GM12878 (cell line): ENCODE data around the gene TOX2. TPM values are rescaled to one million over a fixed set of nuclear protein-coding genes. Genes with fewer than 3 reads are reported as not detected.
A peak's percentile ranks its signal among the peaks of the same experiment; 100 is the strongest.

Source experiments
- ATAC-seq: fragments of 200-7000 bp; cut with Tn5 transposase; 3 replicates; pipeline ENCODE4 v1.9.1; 2020; ENCODE audit warnings: mild to moderate bottlenecking, moderate library complexity
- Bru-seq: library from RNA; stranded (reverse); fragments of 400-500 nt; gene quantifications from one replicate; lab custom pipeline; 2021; lab: Mats Ljungman, UMichigan
- BruChase-seq, 2 experiments: library from RNA; stranded (reverse); fragments of 400-500 nt; gene quantifications; one replicate each; lab custom pipeline; 2021; lab: Mats Ljungman, UMichigan
- BruUV-seq: library from RNA; stranded (reverse); fragments of 400-500 nt; replicated peaks from 2 replicates; lab custom pipeline; 2021; lab: Mats Ljungman, UMichigan
- CTCF ChIA-PET: fragments of 300-600 bp; sonication (Branson Sonifier 250); formaldehyde crosslinking; extraction: SDS; loops from one replicate; lab custom pipeline; 2021; ENCODE audit warnings: inconsistent platforms; lab: Yijun Ruan, JAX
- POLR2A ChIA-PET: fragments of 350-600 bp; formaldehyde crosslinking; extraction: SDS; loops from one replicate; lab custom pipeline; 2021; ENCODE audit warnings: inconsistent platforms; lab: Charles Lee
- RAD21 ChIA-PET: fragments of 300-600 bp; sonication (Branson Sonifier 250); formaldehyde crosslinking; loops from one replicate; lab custom pipeline; 2023; ENCODE audit warnings: antibody characterized with exemption; ENCODE audit not compliant: unreplicated experiment; lab: Charles Lee
- SMC1A ChIA-PET: fragments of 300-600 bp; sonication (Branson Sonifier 250); formaldehyde crosslinking; loops from one replicate; lab custom pipeline; 2023; ENCODE audit not compliant: unreplicated experiment, uncharacterized antibody; lab: Charles Lee
- DNase-seq: peaks from one replicate; pipeline ENCODE4 v3.0.0-alpha.2; 2011; ENCODE audit warnings: low read depth, low spot score
- FAIRE-seq: peaks from 3 replicates; lab custom pipeline; 2011; peaks lifted over from hg19 to GRCh38; lab: Jason Lieb, UNC
- H2AFZ ChIP-seq: 2 replicates; pipeline ENCODE4 v1.6.0; 2011; ENCODE audit warnings: low read depth, low read length, control low read depth; ENCODE audit not compliant: control insufficient read depth
- H3K27ac ChIP-seq: 2 replicates; pipeline ENCODE4 v1.5.1; 2011; ENCODE audit warnings: control low read depth; ENCODE audit not compliant: control insufficient read depth, insufficient read depth
- H3K27me3 ChIP-seq, 2 experiments: replicated peaks in 1 of 2; 2 replicates each; pipeline versions ENCODE4 v1.6.0 to v1.6.1; 2011; ENCODE audit warnings: low read length in 1 of 2; ENCODE audit not compliant: control insufficient read depth in 2 of 2, insufficient read depth in 2 of 2
- H3K36me3 ChIP-seq, 2 experiments: 2 replicates each; pipeline ENCODE4 v1.5.1; 2011; ENCODE audit warnings: low read length in 1 of 2; ENCODE audit not compliant: control insufficient read depth in 2 of 2, insufficient read depth in 2 of 2
- H3K4me1 ChIP-seq: 2 replicates; pipeline ENCODE4 v1.6.1; 2011; ENCODE audit warnings: mild to moderate bottlenecking, low read length, moderate library complexity, mixed read lengths; ENCODE audit not compliant: control insufficient read depth, insufficient read depth
- H3K4me2 ChIP-seq: 2 replicates; pipeline ENCODE4 v1.6.0; 2011; ENCODE audit warnings: control low read depth; ENCODE audit not compliant: control insufficient read depth, insufficient read depth
- H3K4me3 ChIP-seq: fragments of 200-600 bp; sonication (generic); 2 replicates; pipeline ENCODE4 v1.5.1; 2016
- H3K79me2 ChIP-seq: 2 replicates; pipeline ENCODE4 v1.6.0; 2011; ENCODE audit warnings: low read length; ENCODE audit not compliant: control insufficient read depth, insufficient read depth
- H3K9ac ChIP-seq: 2 replicates; pipeline ENCODE4 v1.8.0; 2011; ENCODE audit warnings: low read length, control low read depth, mixed read lengths; ENCODE audit not compliant: control insufficient read depth, insufficient read depth
- H3K9me3 ChIP-seq: replicated peaks from 3 replicates; pipeline ENCODE4 v1.5.1; 2011; ENCODE audit warnings: mild to moderate bottlenecking, low read length; ENCODE audit not compliant: control insufficient read depth, insufficient read depth
- H4K20me1 ChIP-seq: 2 replicates; pipeline ENCODE4 v1.6.0; 2011; ENCODE audit not compliant: control insufficient read depth, insufficient read depth
- BHLHE40 ChIP-seq, 2 experiments: fragments of 450-650 bp in 1 of 2; IDR thresholded peaks; 2 replicates each; pipeline ENCODE4 v1.6.1; 2011 to 2017; ENCODE audit warnings: low read depth in 2 of 2, borderline replicate concordance in 1 of 2, improper control_type of control experiment in 1 of 2, low read length in 1 of 2, mild to moderate bottlenecking in 1 of 2
- IKZF2 ChIP-seq, 2 experiments: fragments of 450-650 bp; IDR thresholded peaks; 2 replicates each; pipeline ENCODE4 v1.6.1; 2017; ENCODE audit warnings: mild to moderate bottlenecking in 2 of 2, moderate library complexity in 2 of 2
- KLF5 ChIP-seq: fragments of 450-650 bp; IDR thresholded peaks from 2 replicates; pipeline ENCODE4 v1.6.1; 2014; ENCODE audit warnings: mild to moderate bottlenecking; ENCODE audit not compliant: partially characterized antibody
- MLLT1 ChIP-seq: fragments of 450-650 bp; IDR thresholded peaks from 2 replicates; pipeline ENCODE4 v1.6.1; 2016; ENCODE audit warnings: mild to moderate bottlenecking
- MTA2 ChIP-seq: fragments of 450-650 bp; IDR thresholded peaks from 2 replicates; pipeline ENCODE4 v1.6.1; 2016; ENCODE audit warnings: low read depth, mild to moderate bottlenecking, moderate library complexity
- MYB ChIP-seq: fragments of 150-350 bp; IDR thresholded peaks from 2 replicates; pipeline ENCODE4 v1.6.1; 2014; ENCODE audit warnings: mild to moderate bottlenecking, low read depth, low read length, borderline replicate concordance
- RCOR1 ChIP-seq: conservative IDR thresholded peaks from 2 replicates; pipeline ENCODE4 v1.6.1; 2012; ENCODE audit warnings: low read depth, low read length, improper control_type of control experiment
- SMAD1 ChIP-seq: fragments of 450-650 bp; IDR thresholded peaks from 2 replicates; pipeline ENCODE4 v1.6.1; 2018; ENCODE audit warnings: mild to moderate bottlenecking, low read depth; ENCODE audit not compliant: partially characterized antibody
- WGBS: methylation state at CpG from one replicate; pipeline ENCODE4 v1.1.6; 2016; ENCODE audit warnings: low lambda C conversion rate; ENCODE audit not compliant: insufficient replicate concordance, insufficient coverage; ENCODE audit errors: missing lambda C conversion rate; 5-methylcytosine and 5-hydroxymethylcytosine counted together
- in situ Hi-C: fragments of 300-500 bp; cut with MboI; formaldehyde crosslinking; loops from 9 replicates; pipeline ENCODE4 v1.14.3; 2018; ENCODE audit warnings: mixed read lengths
- intact Hi-C: fragments of 100-400 bp; cut with micrococcal nuclease; formaldehyde crosslinking; loops from one replicate; pipeline ENCODE4 v1.14.2; 2022; ENCODE audit not compliant: unreplicated experiment
- long read RNA-seq, 2 experiments: library from polyadenylated mRNA; unstranded; transcript quantifications; one replicate each; pipeline ENCODE4 v2.0.0, GENCODE V29; 2019 to 2020
- polyA minus RNA-seq, 3 experiments: library from RNA; depleted of rRNA, polyadenylated mRNA; stranded (reverse); fragments of >200 nt; gene quantifications; 2 replicates each; pipeline ENCODE4 v1.2.3, GENCODE V29; 2011
- polyA plus RNA-seq, 11 experiments: library from polyadenylated mRNA; depleted of rRNA in 4 of 11; unstranded in 6 of 11; stranded (reverse) in 5 of 11; fragments of >200 nt; fragmentation: Nextera tagmentation in 4 of 11; fragmentation: Illumina TruSeq in 1 of 11; extraction: Ambion mirVana in 4 of 11; extraction: Trizol in 1 of 11; gene quantifications; 1 replicate in 1 of 11; 2 replicates in 10 of 11; pipeline versions ENCODE4 v1.2.1 to v1.2.3, GENCODE V29; 2011 to 2016; ENCODE audit warnings: inconsistent platforms in 2 of 11, missing spikeins in 2 of 11, low read depth in 1 of 11
- total RNA-seq, 4 experiments: library from RNA; depleted of rRNA in 3 of 4; stranded (reverse); fragments of >200 nt in 3 of 4; fragmentation: Illumina TruSeq in 1 of 4; extraction: Trizol in 1 of 4; gene quantifications; 2 replicates each; pipeline versions ENCODE4 v1.2.1 to v1.2.3, GENCODE V29; 2013 to 2021
- TF ChIP-seq, protein P1 (sequence below): fragments of 450-650 bp; IDR thresholded peaks from 2 replicates; pipeline ENCODE4 v1.6.1; 2017; ENCODE audit warnings: mild to moderate bottlenecking, moderate library complexity

The TOX2 gene, protein sequence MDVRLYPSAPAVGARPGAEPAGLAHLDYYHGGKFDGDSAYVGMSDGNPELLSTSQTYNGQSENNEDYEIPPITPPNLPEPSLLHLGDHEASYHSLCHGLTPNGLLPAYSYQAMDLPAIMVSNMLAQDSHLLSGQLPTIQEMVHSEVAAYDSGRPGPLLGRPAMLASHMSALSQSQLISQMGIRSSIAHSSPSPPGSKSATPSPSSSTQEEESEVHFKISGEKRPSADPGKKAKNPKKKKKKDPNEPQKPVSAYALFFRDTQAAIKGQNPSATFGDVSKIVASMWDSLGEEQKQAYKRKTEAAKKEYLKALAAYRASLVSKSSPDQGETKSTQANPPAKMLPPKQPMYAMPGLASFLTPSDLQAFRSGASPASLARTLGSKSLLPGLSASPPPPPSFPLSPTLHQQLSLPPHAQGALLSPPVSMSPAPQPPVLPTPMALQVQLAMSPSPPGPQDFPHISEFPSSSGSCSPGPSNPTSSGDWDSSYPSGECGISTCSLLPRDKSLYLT
- 10.6 and 14.4 TPM in 2 replicates for total RNA-seq (2013; cell fraction: nucleolus; rRNA removed)
- total RNA-seq (2014; rRNA removed) (8.0 and 8.5 TPM in 2 replicates), total RNA-seq (2014; rRNA removed; fragmentation: Illumina TruSeq; extraction: Trizol) (3.1 and 3.9 TPM in 2 replicates), total RNA-seq (2021) (40.5 and 40.6 TPM in 2 replicates), polyA plus RNA-seq (2011; rRNA removed) (4.7 and 6.8 TPM in 2 replicates), polyA plus RNA-seq (2014; fragmentation: Illumina TruSeq; extraction: Trizol) (6.5 and 14.9 TPM in 2 replicates), polyA plus RNA-seq (2014; fragmentation: Nextera tagmentation; extraction: Ambion mirVana) (1 to 10 TPM; 2.6 to 6.2 TPM), polyA plus RNA-seq (2014; rRNA removed) (16.5 and 21.9 TPM in 2 replicates), polyA plus RNA-seq (2016; fragmentation: Nextera tagmentation; extraction: Ambion mirVana) (10 to 100 TPM in 1 of 2 experiments, 1 to 10 TPM in 1; 7.3 to 23.8 TPM), polyA minus RNA-seq (2011; rRNA and poly(A)+ RNA removed) (4.6 and 11.5 TPM in 2 replicates), Bru-seq, nascent RNA (percentile 81 among the genes with signal in this experiment), BruChase-seq, experiment 1, labeled RNA remaining after a 6-hour chase (percentile 76 among the genes with signal in this experiment), BruChase-seq, experiment 2, labeled RNA remaining after a 2-hour chase (percentile 73 among the genes with signal in this experiment)
- polyA plus RNA-seq (2011; ENCODE audit: low read depth), result 4.9 TPM
- 9.0 and 15.7 TPM in 2 replicates for polyA plus RNA-seq (2011; cell fraction: cytosol; rRNA removed)
- 32.9 and 42.5 TPM in 2 replicates for polyA plus RNA-seq (2011; cell fraction: nucleus; rRNA removed)
- 11.0 and 15.1 TPM in 2 replicates for polyA plus RNA-seq (2012)
- 18.1 and 22.3 TPM in 2 replicates for polyA minus RNA-seq (2011; cell fraction: cytosol; rRNA and poly(A)+ RNA removed)
- polyA minus RNA-seq (2011; cell fraction: nucleus; rRNA and poly(A)+ RNA removed), result 8.6 and 14.6 TPM in 2 replicates
- long read RNA-seq, experiment 1, partial matches to known transcripts, result 1 of 4 reads
- long read RNA-seq, experiment 1, other reads (novel, unspliced or antisense), result 2 of 4 reads
- long read RNA-seq, experiment 2, partial matches to known transcripts, result 15 of 18 reads
- long read RNA-seq, experiment 2, other reads (novel, unspliced or antisense), result 3 of 18 reads

DNA sequence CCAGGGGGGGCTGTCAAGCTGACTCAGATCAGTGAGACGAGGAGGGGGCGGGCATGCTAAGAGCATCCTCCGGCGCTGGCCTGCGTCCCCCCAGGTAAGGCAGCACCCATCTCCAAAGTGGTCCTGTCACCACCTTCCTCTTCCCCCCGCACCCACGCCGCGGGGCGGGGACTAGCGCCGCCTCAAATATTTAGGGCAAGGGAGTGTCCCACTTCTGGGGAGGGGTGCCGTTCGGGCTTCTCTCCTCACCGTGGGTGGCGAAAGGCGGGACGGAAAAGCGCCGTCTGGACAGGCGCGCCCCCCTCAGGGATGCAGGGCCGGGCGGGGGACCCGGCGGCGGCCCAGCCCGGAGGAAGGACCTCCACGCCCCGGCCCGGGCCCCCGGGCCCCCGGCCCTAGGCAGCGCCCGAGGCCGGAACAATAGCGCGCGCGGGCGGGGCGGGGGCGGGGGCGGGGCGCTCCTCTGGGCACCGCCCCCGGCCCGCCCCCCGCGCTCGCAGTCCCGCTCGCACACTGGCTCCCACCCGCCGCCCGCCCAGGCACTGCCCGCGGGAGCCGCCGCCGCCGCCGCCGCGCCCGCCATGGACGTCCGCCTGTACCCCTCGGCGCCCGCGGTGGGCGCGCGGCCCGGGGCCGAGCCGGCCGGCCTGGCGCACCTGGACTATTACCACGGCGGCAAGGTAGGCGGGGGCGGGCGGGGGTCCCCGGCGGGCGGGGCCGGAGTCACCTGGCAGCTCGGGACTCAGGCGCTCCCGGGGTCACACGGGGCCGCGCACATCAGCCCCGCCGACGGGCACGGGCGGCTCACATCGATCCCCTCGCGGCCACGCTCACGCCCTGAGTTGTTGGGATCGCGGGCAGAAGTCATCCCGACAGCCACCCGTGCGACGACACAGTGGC, at the start of gene TOX2:
TOX2 (plus strand) TSS at position 542 of the 900 bp plus-strand sequence; CDS start at position 582, 40 bp downstream.
- Histone ChIP-seq H3K9me3 (peaks cover 2% of the 10 kb centered on the region; the same call in 2 of the 3 replicates), H2AFZ (peak within 1 kb of the TSS; percentile 40; the same call in 1 of the 2 replicates), H3K9ac (peak within 1 kb of the TSS; percentile 52), H4K20me1 (no peaks in the 10 kb centered on the region), H3K27ac (peak within 1 kb of the TSS; percentile 28; the same call in 1 of the 2 replicates), H3K36me3 (no peaks in the 10 kb centered on the region), H3K4me1 (peaks cover 18% of the 10 kb centered on the region), H3K4me3 (peak within 1 kb of the TSS; percentile 68; the same call in 1 of the 2 replicates), H3K27me3 (peaks cover 0 to 4% of the 10 kb centered on the region in 2 experiments; a peak in 2 of 4 replicates), H3K4me2 (peak within 1 kb of the TSS; percentile 89), H3K79me2 (no peaks in the 10 kb centered on the region)
- in situ Hi-C loops, result no loop called here
- intact Hi-C loops, result loop anchor here (2.0 to 5.0 kb wide), 3 partner anchors 72 to 168 kb away; no protein-coding TSS in a partner anchor
- ChIA-PET RAD21 (no interaction called here), POLR2A (interaction anchor here (0.6 kb wide), 1 partner anchor 14 kb away, joined by 9 read pairs; no protein-coding TSS in a partner anchor), CTCF (no interaction called here), SMC1A (interaction anchor here (1.1 to 7.5 kb wide), 2 partner anchors 163 to 165 kb away, joined by 3 to 53 read pairs; no protein-coding TSS in a partner anchor)
- FAIRE-seq, result no peak
- no TSS peak for BruUV-seq
- WGBS, result 3% methylated on average over 34 of the region's 111 CpGs
- ATAC-seq, result peak; percentile 43
- DNase-seq, result no peak
- no peak for TF ChIP-seq RCOR1
- 0 out of 2 replicates have a peak, but pooled peaks have one; percentile 17 for TF ChIP-seq MTA2
- no peak for TF ChIP-seq SMAD1
- TF ChIP-seq BHLHE40 (IDR thresholded peaks at IDR 0.05; ENCODE audit: borderline replicate concordance in 1 of 2, low read depth in 2 of 2, low read length in 1 of 2), result peak in 1 of 2 experiments; percentile 66; a peak in 2 of 4 replicates
- TF ChIP-seq MYB, result no peak
- TF ChIP-seq KLF5, result peak; percentile 77
- no peak for TF ChIP-seq IKZF2 (IDR thresholded peaks at IDR 0.05)
- TF ChIP-seq MLLT1, result no peak
- TF ChIP-seq, protein P1, sequence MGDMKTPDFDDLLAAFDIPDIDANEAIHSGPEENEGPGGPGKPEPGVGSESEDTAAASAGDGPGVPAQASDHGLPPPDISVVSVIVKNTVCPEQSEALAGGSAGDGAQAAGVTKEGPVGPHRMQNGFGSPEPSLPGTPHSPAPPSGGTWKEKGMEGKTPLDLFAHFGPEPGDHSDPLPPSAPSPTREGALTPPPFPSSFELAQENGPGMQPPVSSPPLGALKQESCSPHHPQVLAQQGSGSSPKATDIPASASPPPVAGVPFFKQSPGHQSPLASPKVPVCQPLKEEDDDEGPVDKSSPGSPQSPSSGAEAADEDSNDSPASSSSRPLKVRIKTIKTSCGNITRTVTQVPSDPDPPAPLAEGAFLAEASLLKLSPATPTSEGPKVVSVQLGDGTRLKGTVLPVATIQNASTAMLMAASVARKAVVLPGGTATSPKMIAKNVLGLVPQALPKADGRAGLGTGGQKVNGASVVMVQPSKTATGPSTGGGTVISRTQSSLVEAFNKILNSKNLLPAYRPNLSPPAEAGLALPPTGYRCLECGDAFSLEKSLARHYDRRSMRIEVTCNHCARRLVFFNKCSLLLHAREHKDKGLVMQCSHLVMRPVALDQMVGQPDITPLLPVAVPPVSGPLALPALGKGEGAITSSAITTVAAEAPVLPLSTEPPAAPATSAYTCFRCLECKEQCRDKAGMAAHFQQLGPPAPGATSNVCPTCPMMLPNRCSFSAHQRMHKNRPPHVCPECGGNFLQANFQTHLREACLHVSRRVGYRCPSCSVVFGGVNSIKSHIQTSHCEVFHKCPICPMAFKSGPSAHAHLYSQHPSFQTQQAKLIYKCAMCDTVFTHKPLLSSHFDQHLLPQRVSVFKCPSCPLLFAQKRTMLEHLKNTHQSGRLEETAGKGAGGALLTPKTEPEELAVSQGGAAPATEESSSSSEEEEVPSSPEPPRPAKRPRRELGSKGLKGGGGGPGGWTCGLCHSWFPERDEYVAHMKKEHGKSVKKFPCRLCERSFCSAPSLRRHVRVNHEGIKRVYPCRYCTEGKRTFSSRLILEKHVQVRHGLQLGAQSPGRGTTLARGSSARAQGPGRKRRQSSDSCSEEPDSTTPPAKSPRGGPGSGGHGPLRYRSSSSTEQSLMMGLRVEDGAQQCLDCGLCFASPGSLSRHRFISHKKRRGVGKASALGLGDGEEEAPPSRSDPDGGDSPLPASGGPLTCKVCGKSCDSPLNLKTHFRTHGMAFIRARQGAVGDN, result no peak
